ENCODE measurements around the gene SBK2. TPM values are rescaled to one million over a fixed set of nuclear protein-coding genes. Genes with fewer than 3 reads are reported as not detected.

SBK2 gene
- total RNA-seq, 1 donor from 2014 or later, result not detected

GRCh38 chr19:55529636-55530234 is 7.2 kb downstream of the SBK2 start:
- Histone ChIP-seq H3K27ac (no peak overlapping the region), H3K4me1 (peaks cover 3% of the 10 kb centered on the region), H3K4me3 (no peak overlapping the region), H3K36me3 (no peaks in the 10 kb centered on the region), H3K27me3 (no peaks in the 10 kb centered on the region), H3K9me3 (no peaks in the 10 kb centered on the region)
- no peak for TF ChIP-seq CTCF (IDR thresholded peaks at IDR 0.05)
- ATAC-seq (no peak), DNase-seq (no peak)
- intact Hi-C loops (cut with DNase I), result no loop called here

GRCh38 chr19:55528030-55528803 is 8.7 kb downstream of the SBK2 start:
- Histone ChIP-seq H3K27me3 (no peaks in the 10 kb centered on the region), H3K9me3 (no peaks in the 10 kb centered on the region), H3K36me3 (no peaks in the 10 kb centered on the region), H3K27ac (no peak overlapping the region), H3K4me3 (no peak overlapping the region), H3K4me1 (peaks cover 3% of the 10 kb centered on the region)
- intact Hi-C loops (cut with DNase I), result no loop called here
- DNase-seq (no peak), ATAC-seq (no peak)
- TF ChIP-seq CTCF (IDR thresholded peaks at IDR 0.05), result no peak

- intact Hi-C loops (cut with DNase I), result no loop called here
- ATAC-seq (no peak), DNase-seq (no peak)
- TF ChIP-seq CTCF (IDR thresholded peaks at IDR 0.05), result no peak
- no peak overlapping the region for H3K27ac ChIP-seq
- H3K27me3 ChIP-seq, result no peaks in the 10 kb centered on the region
- peaks cover 3% of the 10 kb centered on the region for H3K4me1 ChIP-seq
- H3K4me3 ChIP-seq, result no peak overlapping the region
- H3K9me3 ChIP-seq, result no peaks in the 10 kb centered on the region
- H3K36me3 ChIP-seq, result no peaks in the 10 kb centered on the region
Measured at GRCh38 chr19:55527197-55528029, 9.5 kb downstream of the SBK2 start.

- peak; percentile 87 for DNase-seq
- no peak overlapping the region for H3K4me3 ChIP-seq
- ATAC-seq, result peak; percentile 84
- peaks cover 3% of the 10 kb centered on the region for H3K4me1 ChIP-seq
- H3K36me3 ChIP-seq, result no peaks in the 10 kb centered on the region
- TF ChIP-seq CTCF (IDR thresholded peaks at IDR 0.05), result no peak
- intact Hi-C loops (cut with DNase I), result no loop called here
- H3K27me3 ChIP-seq, result no peaks in the 10 kb centered on the region
- H3K27ac ChIP-seq, result no peak overlapping the region
- no peaks in the 10 kb centered on the region for H3K9me3 ChIP-seq
Measured at GRCh38 chr19:55526216-55527196, 10.4 kb downstream of the SBK2 start.

Measured in upper lobe of right lung (tissue), 1 donor.